Vagina (tissue), 2 donors: ENCODE data around the gene ZSCAN21. TPM values are rescaled to one million over a fixed set of nuclear protein-coding genes. Genes with fewer than 3 reads are reported as not detected.
A peak's percentile ranks its signal among the peaks of the same experiment; 100 is the strongest.

Experiments used
- DNase-seq, 2 donors: peaks; one replicate each; pipeline ENCODE4 v3.0.0-alpha.2; 2017; ENCODE audit errors: extremely low spot score in 2 of 2
- H3K27ac ChIP-seq: fragments of 200-600 bp; sonication (generic); one replicate; pipeline ENCODE4 v1.5.1; 2019
- H3K27me3 ChIP-seq: fragments of 200-600 bp; sonication (generic); one replicate; pipeline ENCODE4 v1.5.1; 2019
- H3K36me3 ChIP-seq, 2 donors: fragments of 200-600 bp; sonication (generic); one replicate each; pipeline ENCODE4 v1.5.1; 2017 to 2019
- H3K4me1 ChIP-seq: fragments of 200-600 bp; sonication (generic); one replicate; pipeline ENCODE4 v1.5.1; 2019
- H3K4me3 ChIP-seq, 2 donors: fragments of 200-600 bp; sonication (generic); 1 replicate in 1 of 2; 2 replicates in 1 of 2; pipeline ENCODE4 v1.5.1; 2016 to 2019
- H3K9me3 ChIP-seq: fragments of 200-600 bp; sonication (generic); one replicate; pipeline ENCODE4 v1.5.1; 2019
- POLR2A ChIP-seq, 2 donors: fragments of 450-650 bp; IDR thresholded peaks; one replicate each; pipeline ENCODE4 v1.6.1; 2017; ENCODE audit warnings: antibody characterized with exemption in 2 of 2, mild to moderate bottlenecking in 2 of 2, moderate library complexity in 2 of 2
- POLR2AphosphoS5 ChIP-seq, 2 donors: sonication (generic); formaldehyde crosslinking; IDR thresholded peaks; one replicate each; pipeline ENCODE4 v1.9.0; 2017; ENCODE audit warnings: antibody characterized with exemption in 2 of 2, mild to moderate bottlenecking in 2 of 2, low read depth in 1 of 2; ENCODE audit not compliant: insufficient read depth in 1 of 2
- intact Hi-C: fragments of 100-400 bp; cut with DNase I; formaldehyde crosslinking; loops from one replicate; pipeline ENCODE4 v1.15.1; 2023
- total RNA-seq: library from RNA; depleted of rRNA; stranded (reverse); fragments of >200 nt; gene quantifications from one replicate; pipeline ENCODE4 v1.2.3, GENCODE V29; 2016
- TF ChIP-seq, protein P1 (sequence below), 3 experiments: fragments of 450-650 bp in 2 of 3; fragments of 200-600 bp in 1 of 3; sonication (generic) in 1 of 3; IDR thresholded peaks; one replicate each; pipeline ENCODE4 v1.5.1; 2017 to 2019; ENCODE audit warnings: antibody characterized with exemption in 3 of 3, mild to moderate bottlenecking in 2 of 3, moderate library complexity in 2 of 3

ZSCAN21 gene
- total RNA-seq, 1 donor from 2014 or later, result 19.9 TPM

DNA sequence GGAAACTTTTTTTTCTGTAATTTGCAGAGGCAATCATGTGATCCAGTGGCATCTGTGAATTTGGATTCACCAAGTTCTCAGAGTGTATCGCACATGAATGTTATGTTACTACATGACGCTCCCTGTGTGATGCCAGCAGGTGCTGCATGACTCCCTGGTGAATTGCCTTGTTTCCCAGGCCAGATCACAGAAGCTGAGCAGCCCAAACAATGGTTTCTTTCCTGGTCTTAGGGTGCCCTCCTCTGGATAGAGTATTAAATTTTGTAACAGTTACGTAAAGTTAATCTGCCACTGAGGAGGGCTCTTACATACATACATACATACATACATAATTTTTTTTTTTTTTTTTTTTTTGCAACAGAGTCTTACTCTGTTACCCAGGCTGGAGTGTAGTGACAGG is 3.6 kb downstream of the ZSCAN21 start:
- Histone ChIP-seq H3K27ac (no peak overlapping the region), H3K27me3 (no peaks in the 10 kb centered on the region), H3K9me3 (no peaks in the 10 kb centered on the region), H3K4me1 (peaks cover 40% of the 10 kb centered on the region), H3K36me3 (peaks cover 0 to 15% of the 10 kb centered on the region in 2 donors), H3K4me3 (no peak overlapping the region)
- TF ChIP-seq, protein P1, sequence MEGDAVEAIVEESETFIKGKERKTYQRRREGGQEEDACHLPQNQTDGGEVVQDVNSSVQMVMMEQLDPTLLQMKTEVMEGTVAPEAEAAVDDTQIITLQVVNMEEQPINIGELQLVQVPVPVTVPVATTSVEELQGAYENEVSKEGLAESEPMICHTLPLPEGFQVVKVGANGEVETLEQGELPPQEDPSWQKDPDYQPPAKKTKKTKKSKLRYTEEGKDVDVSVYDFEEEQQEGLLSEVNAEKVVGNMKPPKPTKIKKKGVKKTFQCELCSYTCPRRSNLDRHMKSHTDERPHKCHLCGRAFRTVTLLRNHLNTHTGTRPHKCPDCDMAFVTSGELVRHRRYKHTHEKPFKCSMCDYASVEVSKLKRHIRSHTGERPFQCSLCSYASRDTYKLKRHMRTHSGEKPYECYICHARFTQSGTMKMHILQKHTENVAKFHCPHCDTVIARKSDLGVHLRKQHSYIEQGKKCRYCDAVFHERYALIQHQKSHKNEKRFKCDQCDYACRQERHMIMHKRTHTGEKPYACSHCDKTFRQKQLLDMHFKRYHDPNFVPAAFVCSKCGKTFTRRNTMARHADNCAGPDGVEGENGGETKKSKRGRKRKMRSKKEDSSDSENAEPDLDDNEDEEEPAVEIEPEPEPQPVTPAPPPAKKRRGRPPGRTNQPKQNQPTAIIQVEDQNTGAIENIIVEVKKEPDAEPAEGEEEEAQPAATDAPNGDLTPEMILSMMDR (IDR thresholded peaks at IDR 0.05), result no peak
- TF ChIP-seq POLR2A (IDR thresholded peaks at IDR 0.05) (no peak), POLR2AphosphoS5 (IDR thresholded peaks at IDR 0.05; ENCODE audit: insufficient read depth in 1 of 2, low read depth in 1 of 2) (peak in 1 of 2 donors; percentile 45)
- intact Hi-C loops, result no loop called here
- no peak for DNase-seq

DNA sequence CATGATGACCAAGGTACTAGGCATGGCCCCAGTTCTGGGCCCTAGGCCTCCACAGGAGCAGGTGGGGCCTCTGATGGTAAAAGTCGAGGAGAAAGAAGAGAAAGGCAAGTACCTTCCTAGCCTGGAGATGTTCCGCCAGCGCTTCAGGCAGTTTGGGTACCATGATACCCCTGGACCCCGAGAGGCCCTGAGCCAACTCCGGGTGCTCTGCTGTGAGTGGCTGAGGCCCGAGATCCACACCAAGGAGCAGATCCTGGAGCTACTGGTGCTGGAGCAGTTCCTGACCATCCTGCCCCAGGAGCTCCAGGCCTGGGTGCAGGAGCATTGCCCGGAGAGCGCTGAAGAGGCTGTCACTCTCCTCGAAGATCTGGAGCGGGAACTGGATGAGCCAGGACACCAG is 7.4 kb downstream of the ZSCAN21 start:
- TF ChIP-seq, protein P1 (IDR thresholded peaks at IDR 0.05), result no peak
- TF ChIP-seq POLR2A (IDR thresholded peaks at IDR 0.05), result no peak
- no peak for TF ChIP-seq POLR2AphosphoS5 (IDR thresholded peaks at IDR 0.05; ENCODE audit: insufficient read depth in 1 of 2, low read depth in 1 of 2)
- no peaks in the 10 kb centered on the region for H3K9me3 ChIP-seq
- H3K4me3 ChIP-seq, result no peak overlapping the region
- intact Hi-C loops, result no loop called here
- DNase-seq, result no peak
- no peak overlapping the region for H3K27ac ChIP-seq
- H3K4me1 ChIP-seq, result peaks cover 17% of the 10 kb centered on the region
- H3K27me3 ChIP-seq, result no peaks in the 10 kb centered on the region
- H3K36me3 ChIP-seq, result peaks cover 0 to 45% of the 10 kb centered on the region in 2 donors

DNA sequence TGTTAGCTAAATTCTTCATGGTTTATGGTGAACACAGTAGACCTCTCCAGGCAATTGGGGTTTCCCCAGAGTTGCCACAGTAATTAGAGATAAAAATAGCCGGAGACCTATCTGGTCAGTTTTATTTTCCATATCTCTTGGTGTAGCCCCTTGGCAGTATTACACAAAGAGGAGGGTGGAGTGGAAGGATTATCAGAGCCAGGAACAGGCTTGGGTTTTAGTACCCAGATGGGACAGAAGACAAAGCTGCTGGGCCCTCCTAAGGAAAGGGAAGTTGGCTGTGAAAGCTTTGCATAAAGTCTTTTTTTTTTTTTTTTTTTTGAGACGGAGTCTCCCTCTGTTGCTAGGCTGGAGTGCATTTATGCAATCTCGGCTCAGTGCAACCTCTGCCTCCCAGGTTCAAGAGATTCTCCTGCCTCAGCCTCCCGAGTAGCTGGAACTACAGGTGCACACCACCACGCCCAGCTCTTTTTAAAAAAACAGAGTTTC is 9.7 kb downstream of the ZSCAN21 start:
- H3K36me3 ChIP-seq, result peaks cover 0 to 60% of the 10 kb centered on the region in 2 donors
- H3K9me3 ChIP-seq, result no peaks in the 10 kb centered on the region
- no peak overlapping the region for H3K27ac ChIP-seq
- H3K4me3 ChIP-seq, result no peak overlapping the region
- H3K4me1 ChIP-seq, result peaks cover under 1% of the 10 kb centered on the region
- H3K27me3 ChIP-seq, result no peaks in the 10 kb centered on the region
- DNase-seq, result no peak
- TF ChIP-seq POLR2AphosphoS5 (IDR thresholded peaks at IDR 0.05; ENCODE audit: insufficient read depth in 1 of 2, low read depth in 1 of 2), result no peak
- TF ChIP-seq POLR2A (IDR thresholded peaks at IDR 0.05), result no peak
- TF ChIP-seq, protein P1 (IDR thresholded peaks at IDR 0.05), result no peak
- intact Hi-C loops, result no loop called here

DNA sequence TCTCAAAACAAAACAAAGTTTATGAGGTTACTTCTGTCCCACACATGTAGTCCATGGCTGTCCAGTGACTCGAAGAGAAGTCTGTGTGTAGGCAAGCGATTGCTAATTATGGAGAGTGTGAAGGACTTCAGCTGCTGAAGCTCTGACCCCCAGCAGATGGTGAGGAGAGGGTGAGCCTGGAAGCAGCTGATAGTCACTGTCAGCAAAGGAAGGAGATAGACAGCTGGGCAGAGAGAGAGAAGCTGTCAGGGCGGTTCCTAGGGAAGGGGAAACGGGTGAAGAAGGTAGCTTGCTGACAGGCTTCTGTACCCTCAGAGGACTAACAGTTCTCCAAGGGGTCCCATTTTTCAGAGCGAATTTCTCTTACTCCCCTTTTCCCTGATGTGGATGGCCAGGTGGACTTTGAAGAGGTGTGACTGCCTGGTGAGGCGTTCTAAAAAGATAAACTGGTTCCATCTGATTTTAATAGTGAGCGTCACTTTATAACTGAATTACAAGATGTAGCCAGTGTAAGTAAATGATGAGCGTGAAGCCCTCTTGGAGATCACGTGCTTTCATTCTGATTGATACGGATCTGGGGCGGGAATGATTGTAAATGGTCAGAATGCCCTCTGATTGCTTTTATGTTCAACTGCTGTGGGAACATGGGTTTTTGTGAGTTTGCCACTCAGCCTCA is 12.1 kb downstream of the ZSCAN21 start:
- peaks cover 0 to 65% of the 10 kb centered on the region in 2 donors for H3K36me3 ChIP-seq
- no peak overlapping the region for H3K4me3 ChIP-seq
- intact Hi-C loops, result no loop called here
- TF ChIP-seq POLR2A (IDR thresholded peaks at IDR 0.05) (no peak), POLR2AphosphoS5 (IDR thresholded peaks at IDR 0.05; ENCODE audit: insufficient read depth in 1 of 2, low read depth in 1 of 2) (no peak)
- TF ChIP-seq, protein P1 (IDR thresholded peaks at IDR 0.05), result no peak
- no peaks in the 10 kb centered on the region for H3K9me3 ChIP-seq
- no peak overlapping the region for H3K27ac ChIP-seq
- H3K4me1 ChIP-seq, result peaks cover 17% of the 10 kb centered on the region
- no peaks in the 10 kb centered on the region for H3K27me3 ChIP-seq
- DNase-seq, result no peak

DNA sequence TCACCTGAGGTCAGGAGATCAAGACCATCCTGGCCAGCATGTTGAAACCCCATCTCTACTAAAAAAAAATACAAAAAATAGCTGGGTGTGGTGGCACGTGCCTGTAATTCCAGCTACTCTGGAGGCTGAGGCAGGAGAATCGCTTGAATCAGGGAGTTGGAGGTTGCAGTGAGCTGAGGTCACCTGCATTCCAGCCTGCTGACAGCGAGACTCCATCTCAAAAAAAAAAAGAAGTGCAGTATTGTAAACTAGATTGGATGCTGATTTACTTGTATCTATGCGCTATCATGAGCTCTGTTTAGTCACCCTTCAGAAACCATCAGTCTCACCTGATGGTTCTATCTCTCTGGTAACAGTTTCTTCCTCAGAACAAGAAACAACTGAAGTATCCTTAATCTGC is 13.8 kb downstream of the ZSCAN21 start:
- peaks cover 18% of the 10 kb centered on the region for H3K4me1 ChIP-seq
- H3K27ac ChIP-seq, result no peak overlapping the region
- DNase-seq, result no peak
- peaks cover 0 to 48% of the 10 kb centered on the region in 2 donors for H3K36me3 ChIP-seq
- H3K27me3 ChIP-seq, result no peaks in the 10 kb centered on the region
- H3K9me3 ChIP-seq, result no peaks in the 10 kb centered on the region
- intact Hi-C loops, result no loop called here
- H3K4me3 ChIP-seq, result no peak overlapping the region
- TF ChIP-seq POLR2A (IDR thresholded peaks at IDR 0.05) (no peak), POLR2AphosphoS5 (IDR thresholded peaks at IDR 0.05; ENCODE audit: insufficient read depth in 1 of 2, low read depth in 1 of 2) (no peak)
- TF ChIP-seq, protein P1 (IDR thresholded peaks at IDR 0.05), result no peak
